Measurements from ENCODE around the gene LRRC8B. TPM values are rescaled to one million over a fixed set of nuclear protein-coding genes. Genes with fewer than 3 reads are reported as not detected.
"Not testable (repeated sequence)": the region's sequence is repeated elsewhere in the genome, so short reads cannot be mapped to it uniquely, and the experiment has no call there.

LRRC8B gene
- total RNA-seq, 1 experiment from 2014 or later: 1.1 TPM

- H3K9me3 ChIP-seq: no peaks in the 10 kb centered on the region
- H3K36me3 ChIP-seq: no peaks in the 10 kb centered on the region
- H3K4me3 ChIP-seq: no peak overlapping the region
- DNase-seq: peak; percentile 64
- H3K27me3 ChIP-seq: no peaks in the 10 kb centered on the region
Measured at GRCh38 chr1:89516055-89516454, 8.6 kb upstream of the LRRC8B start.

DNA sequence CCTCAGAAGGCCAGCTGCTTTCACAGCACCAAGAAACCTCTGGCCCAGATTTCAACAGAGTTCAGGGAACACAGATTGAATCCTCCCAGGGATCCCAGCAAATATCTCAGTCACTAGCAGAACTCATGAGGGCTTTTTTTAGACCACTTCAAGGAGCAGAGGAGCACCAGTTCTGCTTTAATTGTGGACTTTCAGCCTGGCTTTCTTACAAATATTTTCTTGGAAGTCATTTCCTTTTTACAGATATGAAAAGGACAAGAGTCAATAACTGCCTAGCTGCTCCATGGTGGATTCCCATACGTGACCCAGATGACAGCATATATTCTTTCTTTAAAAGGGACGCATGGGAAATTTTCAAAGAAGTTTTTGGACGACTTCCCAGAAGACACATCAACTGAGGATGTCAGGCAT is 6.4 kb upstream of the LRRC8B start:
- no peak for DNase-seq
- no peaks in the 10 kb centered on the region for H3K27me3 ChIP-seq
- no peaks in the 10 kb centered on the region for H3K9me3 ChIP-seq
- no peak overlapping the region for H3K4me3 ChIP-seq
- H3K36me3 ChIP-seq: no peaks in the 10 kb centered on the region

DNA sequence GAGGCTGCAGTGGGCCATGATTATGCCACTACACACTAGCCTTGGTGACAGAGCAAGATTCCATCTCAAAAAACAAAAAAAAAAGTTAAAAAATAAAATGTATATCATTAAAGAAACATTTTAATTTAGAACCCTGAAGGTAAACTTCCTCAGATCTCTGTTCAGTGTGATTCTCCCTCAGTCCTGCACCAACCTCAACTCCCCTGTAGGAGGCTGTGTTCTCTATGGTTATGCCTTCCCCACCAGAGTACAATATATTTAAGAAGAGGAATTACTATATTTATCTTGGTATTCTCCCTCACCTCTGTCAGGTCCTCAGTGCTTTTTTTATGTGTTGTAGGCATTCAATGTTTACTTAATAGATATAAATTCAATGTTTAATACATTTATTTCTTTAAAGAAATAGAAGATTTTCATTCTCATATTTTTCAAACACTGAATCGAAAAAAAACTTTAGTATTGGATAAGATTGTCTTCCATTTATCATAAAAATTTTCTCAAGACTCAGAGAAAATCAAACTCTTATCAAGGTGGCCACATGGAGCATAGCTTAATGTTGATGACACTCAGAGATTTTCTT is 4.8 kb upstream of the LRRC8B start:
- Histone ChIP-seq H3K27me3 (no peaks in the 10 kb centered on the region), H3K9me3 (no peaks in the 10 kb centered on the region), H3K4me3 (no peak overlapping the region), H3K36me3 (no peaks in the 10 kb centered on the region)
- DNase-seq: no peak

DNA sequence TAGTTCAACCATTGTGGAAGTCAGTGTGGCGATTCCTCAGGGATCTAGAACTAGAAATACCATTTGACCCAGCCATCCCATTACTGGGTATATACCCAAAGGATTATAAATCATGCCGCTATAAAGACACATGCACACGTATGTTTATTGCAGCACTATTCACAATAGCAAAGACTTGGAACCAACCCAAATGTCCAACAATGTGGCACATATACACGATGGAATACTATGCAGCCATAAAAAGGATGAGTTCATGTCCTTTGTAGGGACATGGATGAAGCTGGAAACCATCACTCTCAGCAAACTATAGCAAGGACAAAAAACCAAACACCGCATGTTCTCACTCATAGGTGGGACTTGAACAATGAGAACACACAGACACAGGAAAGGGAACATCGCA is 2.7 kb upstream of the LRRC8B start:
- not testable (repeated sequence) for DNase-seq, H3K9me3 ChIP-seq, H3K27me3 ChIP-seq, H3K36me3 ChIP-seq, H3K4me3 ChIP-seq

GRCh38 chr1:89523572-89524368 is 859 bp upstream of the LRRC8B start:
- H3K9me3 ChIP-seq: no peaks in the 10 kb centered on the region
- H3K36me3 ChIP-seq: no peaks in the 10 kb centered on the region
- H3K27me3 ChIP-seq: no peaks in the 10 kb centered on the region
- no peak for DNase-seq
- H3K4me3 ChIP-seq: peak overlapping the region; percentile 66

DNA sequence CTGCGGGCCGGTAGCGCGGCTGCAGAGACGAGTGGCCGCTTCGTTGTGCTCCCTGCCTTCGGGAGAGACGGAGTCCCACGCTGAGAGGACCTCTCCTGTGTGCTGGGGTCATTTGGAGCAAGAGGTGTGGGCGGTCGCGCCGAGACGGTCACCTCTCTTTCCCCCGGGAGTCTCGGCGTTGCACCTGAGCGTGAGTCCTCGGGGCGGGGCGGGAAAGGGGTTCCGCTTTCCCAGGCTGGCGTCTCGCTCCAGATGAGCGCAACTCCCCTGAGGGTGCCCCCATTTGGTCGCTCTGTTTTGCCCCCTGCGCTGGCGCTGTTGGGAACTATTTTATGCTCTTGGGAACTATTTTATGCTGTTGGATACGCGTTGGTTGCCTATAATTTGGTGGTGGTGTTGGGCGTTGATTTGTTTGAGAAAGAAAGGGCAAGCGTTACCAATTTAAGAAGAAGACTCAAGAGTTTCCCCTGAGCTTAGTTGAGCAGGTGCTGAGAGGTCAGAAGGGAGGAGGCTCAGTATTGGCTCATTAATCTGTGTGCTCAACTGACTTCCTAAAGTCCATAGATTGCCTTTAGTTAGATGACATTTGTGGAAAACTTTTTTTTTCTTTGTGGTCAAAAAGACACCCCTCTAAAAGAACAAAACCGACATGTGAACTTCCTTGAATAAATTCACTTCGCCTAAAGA is 683 bp downstream of the LRRC8B start:
- Histone ChIP-seq H3K9me3 (no peaks in the 10 kb centered on the region), H3K27me3 (no peaks in the 10 kb centered on the region), H3K4me3 (peak overlapping the region; percentile 66), H3K36me3 (no peaks in the 10 kb centered on the region)
- DNase-seq: peak; percentile 5

DNA sequence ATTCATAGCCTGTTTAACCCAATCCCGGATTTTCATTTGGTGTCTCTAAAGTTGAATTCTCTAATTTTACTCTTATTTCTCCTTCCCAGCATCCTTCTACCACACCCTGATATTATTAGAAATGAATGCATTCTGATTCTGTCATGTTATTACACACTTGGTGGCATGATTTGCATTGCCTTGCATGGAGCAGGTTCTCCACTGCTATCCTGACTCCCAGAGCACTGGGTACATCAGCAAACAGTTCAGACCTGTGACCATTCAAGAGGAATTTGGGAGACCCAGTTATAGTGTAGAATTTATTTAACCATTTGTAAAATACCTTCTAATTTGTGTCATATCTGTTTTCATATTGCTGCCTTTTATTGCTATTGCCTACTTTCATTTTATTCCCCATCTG is 2.6 kb downstream of the LRRC8B start:
- Histone ChIP-seq H3K27me3 (no peaks in the 10 kb centered on the region), H3K36me3 (no peaks in the 10 kb centered on the region), H3K4me3 (no peak overlapping the region), H3K9me3 (no peaks in the 10 kb centered on the region)
- no peak for DNase-seq

DNA sequence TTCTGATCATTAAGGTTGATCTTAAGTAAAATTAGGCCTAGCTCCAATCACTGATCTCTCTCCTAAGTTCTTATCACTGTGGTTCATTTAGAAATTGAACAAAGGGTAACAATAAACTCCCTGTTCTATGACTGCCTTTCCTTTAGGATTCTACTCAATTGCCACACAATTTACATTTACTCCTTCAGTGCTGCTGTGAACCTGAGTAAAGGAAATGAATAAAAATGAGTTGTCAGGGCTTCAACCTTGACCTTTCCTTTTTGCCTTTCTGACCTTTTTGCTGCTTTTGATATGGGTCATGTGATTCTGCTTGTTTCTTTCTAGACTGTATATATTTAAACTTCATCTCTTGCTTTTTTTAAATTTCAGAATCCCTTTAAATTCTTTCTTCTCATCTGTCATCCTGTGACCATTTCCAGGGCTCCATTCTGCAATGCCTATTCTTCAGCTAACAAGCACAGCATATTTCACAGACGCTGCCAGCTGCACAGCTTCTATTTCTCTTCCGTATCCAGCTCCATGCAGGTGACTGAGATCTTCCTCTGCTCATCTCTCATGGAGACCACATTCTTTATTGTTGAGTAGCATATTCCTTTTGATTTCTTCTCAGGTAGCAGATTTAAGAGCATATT is 3.2 kb downstream of the LRRC8B start:
- Histone ChIP-seq H3K36me3 (no peaks in the 10 kb centered on the region), H3K4me3 (no peak overlapping the region), H3K27me3 (no peaks in the 10 kb centered on the region), H3K9me3 (no peaks in the 10 kb centered on the region)
- no peak for DNase-seq

GRCh38 chr1:89528382-89528780 is 3.8 kb downstream of the LRRC8B start:
- Histone ChIP-seq H3K36me3 (no peaks in the 10 kb centered on the region), H3K27me3 (no peaks in the 10 kb centered on the region)

DNA sequence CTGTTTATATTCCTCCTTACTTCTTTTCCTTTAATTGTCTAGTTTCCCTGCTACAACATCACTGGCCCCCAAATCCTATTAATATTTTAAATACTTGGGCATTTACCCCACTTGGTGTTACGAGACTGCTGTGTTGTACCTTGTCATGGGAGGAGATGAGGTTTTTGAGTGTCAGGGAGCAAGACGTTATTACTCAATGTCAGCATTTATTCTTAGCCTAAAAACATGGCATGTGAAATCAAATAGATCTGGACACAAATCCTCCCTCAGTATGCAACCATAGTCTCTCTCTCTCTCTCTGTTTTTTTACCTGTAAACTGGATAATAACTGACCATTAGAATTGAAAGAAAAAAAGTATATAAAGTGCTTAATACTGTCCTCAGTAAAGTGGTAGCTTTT is 4.6 kb downstream of the LRRC8B start:
- DNase-seq: no peak
- no peaks in the 10 kb centered on the region for H3K9me3 ChIP-seq
- H3K4me3 ChIP-seq: no peak overlapping the region
- no peaks in the 10 kb centered on the region for H3K36me3 ChIP-seq
- no peaks in the 10 kb centered on the region for H3K27me3 ChIP-seq

More at GRCh38 chr1:89528382-89528780, 3.8 kb downstream of the LRRC8B start:
- no peak for DNase-seq
- no peak overlapping the region for H3K4me3 ChIP-seq
- H3K9me3 ChIP-seq: no peaks in the 10 kb centered on the region

GRCh38 chr1:89530444-89531089 is 5.9 kb downstream of the LRRC8B start:
- H3K4me3 ChIP-seq: no peak overlapping the region
- no peaks in the 10 kb centered on the region for H3K27me3 ChIP-seq
- H3K9me3 ChIP-seq: no peaks in the 10 kb centered on the region
- H3K36me3 ChIP-seq: no peaks in the 10 kb centered on the region
- no peak for DNase-seq

DNA sequence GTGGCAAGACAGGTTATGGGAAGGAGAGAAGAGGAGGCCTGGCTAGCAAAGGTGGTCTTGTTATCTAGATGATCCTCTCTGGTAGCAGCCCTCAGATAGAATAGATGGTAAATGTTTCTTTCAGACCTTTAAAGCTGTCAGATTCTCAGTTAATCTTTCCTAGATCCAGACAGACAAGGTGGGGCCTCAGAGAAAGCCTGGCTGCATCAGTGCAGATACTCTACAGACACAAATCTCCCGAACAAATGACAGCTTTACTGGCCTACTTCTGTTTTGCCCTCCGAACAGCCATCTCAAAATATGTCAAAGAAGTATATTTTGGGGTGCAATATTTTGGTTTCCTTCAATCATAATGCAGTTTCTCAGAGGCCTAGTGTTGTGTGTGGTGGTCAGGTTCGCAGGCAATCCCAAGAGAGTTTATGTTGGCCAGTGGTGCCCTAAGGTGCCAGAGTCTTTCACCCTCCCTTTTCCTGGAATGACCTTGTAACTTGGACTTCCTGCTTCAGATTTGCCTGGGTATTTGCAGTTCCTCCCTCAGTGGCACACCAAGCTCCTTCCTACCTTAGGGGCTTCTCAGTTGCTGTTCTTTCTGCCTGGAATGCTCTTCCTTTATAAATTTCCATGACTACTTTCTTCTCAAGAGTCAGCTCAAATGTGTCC is 7.0 kb downstream of the LRRC8B start:
- Histone ChIP-seq H3K4me3 (no peak overlapping the region), H3K27me3 (no peaks in the 10 kb centered on the region), H3K36me3 (no peaks in the 10 kb centered on the region), H3K9me3 (no peaks in the 10 kb centered on the region)
- no peak for DNase-seq

- H3K4me3 ChIP-seq: no peak overlapping the region
- DNase-seq: no peak
- H3K9me3 ChIP-seq: no peaks in the 10 kb centered on the region
- no peaks in the 10 kb centered on the region for H3K27me3 ChIP-seq
- no peaks in the 10 kb centered on the region for H3K36me3 ChIP-seq
Measured at GRCh38 chr1:89532228-89532627, 7.6 kb downstream of the LRRC8B start.

DNA sequence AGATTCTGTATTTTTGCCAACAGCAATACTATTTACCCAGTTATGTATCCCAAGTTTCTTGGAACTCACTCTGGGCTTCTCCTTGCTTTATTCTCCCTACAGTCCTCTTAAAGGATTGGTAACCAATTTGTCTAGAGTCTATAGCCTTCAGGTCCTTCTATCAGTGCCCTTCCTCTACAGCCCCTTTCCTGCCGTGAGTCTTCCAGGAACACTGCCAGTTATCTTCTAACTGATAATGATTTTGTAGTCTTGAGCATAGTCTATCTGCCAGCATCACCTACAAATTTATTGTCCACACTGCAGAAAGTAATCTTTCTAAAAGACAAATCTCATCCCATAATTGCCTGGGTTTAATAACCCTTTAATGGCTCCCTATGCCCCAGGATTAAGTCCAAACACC is 8.2 kb downstream of the LRRC8B start:
- H3K4me3 ChIP-seq: no peak overlapping the region
- no peaks in the 10 kb centered on the region for H3K36me3 ChIP-seq
- H3K27me3 ChIP-seq: no peaks in the 10 kb centered on the region
- no peak for DNase-seq
- no peaks in the 10 kb centered on the region for H3K9me3 ChIP-seq

- Histone ChIP-seq H3K36me3 (no peaks in the 10 kb centered on the region), H3K27me3 (no peaks in the 10 kb centered on the region), H3K4me3 (no peak overlapping the region), H3K9me3 (no peaks in the 10 kb centered on the region)
- DNase-seq: no peak
Measured at GRCh38 chr1:89535537-89535936, 10.9 kb downstream of the LRRC8B start.

- Histone ChIP-seq H3K4me3 (no peak overlapping the region), H3K36me3 (no peaks in the 10 kb centered on the region), H3K27me3 (no peaks in the 10 kb centered on the region), H3K9me3 (no peaks in the 10 kb centered on the region)
- no peak for DNase-seq
Measured at GRCh38 chr1:89536555-89537341, 12.1 kb downstream of the LRRC8B start.

Data from MG63 (cell line).